Stomach (tissue), 9 donors: ENCODE results near the gene HSCB. TPM values are rescaled to one million over a fixed set of nuclear protein-coding genes. Genes with fewer than 3 reads are reported as not detected.

ENCODE experiments used
- DNase-seq, 2 donors: peaks; one replicate each; pipeline versions ENCODE4 v3.0.0 to v3.0.0-alpha.2; 2013 to 2019
- H3K27ac ChIP-seq, 5 donors: fragments of 200-600 bp in 4 of 5; sonication (generic) in 4 of 5; one replicate each; pipeline ENCODE4 v1.5.1; 2013 to 2019; ENCODE audit warnings: mild to moderate bottlenecking in 1 of 5, moderate library complexity in 1 of 5
- H3K27me3 ChIP-seq, 3 donors: fragments of 200-600 bp; sonication (generic); one replicate each; pipeline ENCODE4 v1.5.1; 2017 to 2019; ENCODE audit warnings: mixed run types in 1 of 3
- H3K36me3 ChIP-seq, 4 donors: fragments of 200-600 bp; sonication (generic); 1 replicate in 3 of 4; 2 replicates in 1 of 4; pipeline ENCODE4 v1.5.1; 2016 to 2019
- H3K4me1 ChIP-seq, 4 donors: fragments of 200-600 bp; sonication (generic); one replicate each; pipeline ENCODE4 v1.5.1; 2016 to 2019
- H3K4me3 ChIP-seq, 4 donors: fragments of 200-600 bp; sonication (generic) in 3 of 4; one replicate each; pipeline ENCODE4 v1.5.1; 2016 to 2019; ENCODE audit warnings: mild to moderate bottlenecking in 1 of 4
- H3K9me3 ChIP-seq, 4 donors: fragments of 200-600 bp; sonication (generic); one replicate each; pipeline ENCODE4 v1.5.1; 2016 to 2019
- CTCF ChIP-seq, 7 experiments: fragments of 450-650 bp in 4 of 7; fragments of 200-600 bp in 3 of 7; sonication (generic) in 3 of 7; IDR thresholded peaks; one replicate each; pipeline ENCODE4 v1.5.1; 2016 to 2019; ENCODE audit warnings: antibody characterized with exemption in 7 of 7, control low read depth in 2 of 7, mild to moderate bottlenecking in 1 of 7
- EP300 ChIP-seq: sonication (generic); formaldehyde crosslinking; IDR thresholded peaks from one replicate; pipeline ENCODE4 v1.6.1; 2017; ENCODE audit warnings: antibody characterized with exemption
- POLR2A ChIP-seq, 4 donors: fragments of 450-650 bp; IDR thresholded peaks; one replicate each; pipeline ENCODE4 v1.6.1; 2016; ENCODE audit warnings: antibody characterized with exemption in 4 of 4, control low read depth in 2 of 4, mild to moderate bottlenecking in 1 of 4, moderate library complexity in 1 of 4
- POLR2AphosphoS5 ChIP-seq, 3 donors: sonication (generic); formaldehyde crosslinking; IDR thresholded peaks; one replicate each; pipeline ENCODE4 v1.6.1; 2016; ENCODE audit warnings: antibody characterized with exemption in 3 of 3
- WGBS, 5 donors: extraction: QIAGEN DNeasy Blood & Tissue Kit in 3 of 5; methylation state at CpG; one replicate each; pipeline versions ENCODE4 v1.1.5 to v1.1.7; 2013 to 2018; 5-methylcytosine and 5-hydroxymethylcytosine counted together
- intact Hi-C: fragments of 100-400 bp; cut with DNase I; formaldehyde crosslinking; loops from one replicate; pipeline ENCODE4 v1.15.1; 2023; ENCODE audit warnings: low total_unique reads
- polyA plus RNA-seq, 3 donors: library from polyadenylated mRNA; stranded (reverse); fragments of 200-250 nt; gene quantifications; one replicate each; pipeline ENCODE4 v1.2.3, GENCODE V29; 2013
- total RNA-seq, 5 donors: library from RNA; depleted of rRNA; stranded (reverse); fragments of >200 nt; gene quantifications; one replicate each; pipeline versions ENCODE4 v1.1.0 to v1.2.3, GENCODE V29; 2014 to 2016
- donor health status: healthy with polysubstance abuse.
- donor health status: Bipolar disorder and iron deficiency.
- donor health status: healthy.

Gene HSCB
- total and polyA plus RNA-seq, 8 donors, result 4.0 to 39.7 (median 26.0) TPM; not detected in 1

- no peaks in the 10 kb centered on the region for H3K27me3 ChIP-seq
- peaks cover 0 to 9% (median 2%) of the 10 kb centered on the region in 4 donors for H3K4me1 ChIP-seq
- H3K27ac ChIP-seq, result no peak overlapping the region
- no peak for DNase-seq
- 85 to 98% (median 92%) methylated on average over 6 of the region's 6 CpGs for WGBS, 5 donors
- intact Hi-C loops, result no loop called here
- H3K9me3 ChIP-seq, result no peaks in the 10 kb centered on the region
- no peak overlapping the region for H3K4me3 ChIP-seq
- TF ChIP-seq POLR2AphosphoS5 (IDR thresholded peaks at IDR 0.05) (no peak), EP300 (no peak), CTCF (IDR thresholded peaks at IDR 0.05) (no peak), POLR2A (IDR thresholded peaks at IDR 0.05) (no peak)
- H3K36me3 ChIP-seq, result peaks cover 0 to 8% (median 0%) of the 10 kb centered on the region in 4 donors
These were observed 35.0 kb upstream of the HSCB start for GRCh38 chr22:28706845-28707244.

GRCh38 chr22:28710107-28710506 is 31.7 kb upstream of the HSCB start:
- H3K27ac ChIP-seq, result peak overlapping the region in 4 of 5 donors; percentile 24 to 77 (median 68)
- H3K36me3 ChIP-seq, result peaks cover 0 to 8% (median 0%) of the 10 kb centered on the region in 4 donors
- no peak overlapping the region for H3K4me3 ChIP-seq
- H3K9me3 ChIP-seq, result no peaks in the 10 kb centered on the region
- H3K4me1 ChIP-seq, result peaks cover 0 to 10% (median 2%) of the 10 kb centered on the region in 4 donors
- intact Hi-C loops, result no loop called here
- H3K27me3 ChIP-seq, result no peaks in the 10 kb centered on the region
- DNase-seq, result no peak
- TF ChIP-seq EP300 (no peak), CTCF (IDR thresholded peaks at IDR 0.05) (no peak), POLR2AphosphoS5 (IDR thresholded peaks at IDR 0.05) (no peak), POLR2A (IDR thresholded peaks at IDR 0.05) (no peak)

- Histone ChIP-seq H3K4me3 (no peak overlapping the region), H3K9me3 (no peaks in the 10 kb centered on the region), H3K4me1 (peaks cover 0 to 10% (median 2%) of the 10 kb centered on the region in 4 donors), H3K36me3 (peaks cover 0 to 8% (median 0%) of the 10 kb centered on the region in 4 donors), H3K27ac (peak overlapping the region in 4 of 5 donors; percentile 24 to 77 (median 68)), H3K27me3 (no peaks in the 10 kb centered on the region)
- TF ChIP-seq POLR2AphosphoS5 (IDR thresholded peaks at IDR 0.05) (peak in 1 of 3 donors; percentile 6), EP300 (no peak)
- peak in 1 of 2 donors; percentile 42 for DNase-seq
- WGBS, 5 donors, result 63 to 78% (median 67%) methylated on average over 3 of the region's 3 CpGs
- intact Hi-C loops, result no loop called here
These were observed 31.2 kb upstream of the HSCB start for GRCh38 chr22:28710576-28711191.

- Histone ChIP-seq H3K27me3 (no peaks in the 10 kb centered on the region), H3K9me3 (no peaks in the 10 kb centered on the region), H3K27ac (peak overlapping the region in 4 of 5 donors; percentile 57 to 77 (median 68)), H3K4me1 (peaks cover 0 to 10% (median 2%) of the 10 kb centered on the region in 4 donors), H3K4me3 (no peak overlapping the region), H3K36me3 (peaks cover 0 to 8% (median 0%) of the 10 kb centered on the region in 4 donors)
- WGBS, 5 donors, result 59 to 70% (median 65%) methylated on average over 2 of the region's 2 CpGs
- DNase-seq, result peak in 1 of 2 donors; percentile 7
- intact Hi-C loops, result no loop called here
- TF ChIP-seq EP300 (no peak), POLR2AphosphoS5 (IDR thresholded peaks at IDR 0.05) (no peak), CTCF (IDR thresholded peaks at IDR 0.05) (no peak), POLR2A (IDR thresholded peaks at IDR 0.05) (no peak)
These were observed 30.5 kb upstream of the HSCB start for GRCh38 chr22:28711341-28711740.
